GM12878 (cell line): ENCODE results near the gene ZNF202. TPM values are rescaled to one million over a fixed set of nuclear protein-coding genes. Genes with fewer than 3 reads are reported as not detected.

Experiments used
- ATAC-seq: fragments of 200-7000 bp; cut with Tn5 transposase; 3 replicates; pipeline ENCODE4 v1.9.1; 2020; ENCODE audit warnings: mild to moderate bottlenecking, moderate library complexity
- BruUV-seq: library from RNA; stranded (reverse); fragments of 400-500 nt; replicated peaks from 2 replicates; lab custom pipeline; 2021; lab: Mats Ljungman, UMichigan
- CTCF ChIA-PET: fragments of 300-600 bp; sonication (Branson Sonifier 250); formaldehyde crosslinking; extraction: SDS; loops from one replicate; lab custom pipeline; 2021; ENCODE audit warnings: inconsistent platforms; lab: Yijun Ruan, JAX
- POLR2A ChIA-PET: fragments of 350-600 bp; formaldehyde crosslinking; extraction: SDS; loops from one replicate; lab custom pipeline; 2021; ENCODE audit warnings: inconsistent platforms; lab: Charles Lee
- RAD21 ChIA-PET: fragments of 300-600 bp; sonication (Branson Sonifier 250); formaldehyde crosslinking; loops from one replicate; lab custom pipeline; 2023; ENCODE audit warnings: antibody characterized with exemption; ENCODE audit not compliant: unreplicated experiment; lab: Charles Lee
- SMC1A ChIA-PET: fragments of 300-600 bp; sonication (Branson Sonifier 250); formaldehyde crosslinking; loops from one replicate; lab custom pipeline; 2023; ENCODE audit not compliant: unreplicated experiment, uncharacterized antibody; lab: Charles Lee
- DNase-seq: peaks from one replicate; pipeline ENCODE4 v3.0.0-alpha.2; 2011; ENCODE audit warnings: low read depth, low spot score
- FAIRE-seq: peaks from 3 replicates; lab custom pipeline; 2011; peaks lifted over from hg19 to GRCh38; lab: Jason Lieb, UNC
- H2AFZ ChIP-seq: 2 replicates; pipeline ENCODE4 v1.6.0; 2011; ENCODE audit warnings: low read depth, low read length, control low read depth; ENCODE audit not compliant: control insufficient read depth
- H3K27ac ChIP-seq: 2 replicates; pipeline ENCODE4 v1.5.1; 2011; ENCODE audit warnings: control low read depth; ENCODE audit not compliant: control insufficient read depth, insufficient read depth
- H3K27me3 ChIP-seq, 2 experiments: replicated peaks in 1 of 2; 2 replicates each; pipeline versions ENCODE4 v1.6.0 to v1.6.1; 2011; ENCODE audit warnings: low read length in 1 of 2; ENCODE audit not compliant: control insufficient read depth in 2 of 2, insufficient read depth in 2 of 2
- H3K36me3 ChIP-seq, 2 experiments: 2 replicates each; pipeline ENCODE4 v1.5.1; 2011; ENCODE audit warnings: low read length in 1 of 2; ENCODE audit not compliant: control insufficient read depth in 2 of 2, insufficient read depth in 2 of 2
- H3K4me1 ChIP-seq: 2 replicates; pipeline ENCODE4 v1.6.1; 2011; ENCODE audit warnings: mild to moderate bottlenecking, low read length, moderate library complexity, mixed read lengths; ENCODE audit not compliant: control insufficient read depth, insufficient read depth
- H3K4me2 ChIP-seq: 2 replicates; pipeline ENCODE4 v1.6.0; 2011; ENCODE audit warnings: control low read depth; ENCODE audit not compliant: control insufficient read depth, insufficient read depth
- H3K4me3 ChIP-seq: fragments of 200-600 bp; sonication (generic); 2 replicates; pipeline ENCODE4 v1.5.1; 2016
- H3K79me2 ChIP-seq: 2 replicates; pipeline ENCODE4 v1.6.0; 2011; ENCODE audit warnings: low read length; ENCODE audit not compliant: control insufficient read depth, insufficient read depth
- H3K9ac ChIP-seq: 2 replicates; pipeline ENCODE4 v1.8.0; 2011; ENCODE audit warnings: low read length, control low read depth, mixed read lengths; ENCODE audit not compliant: control insufficient read depth, insufficient read depth
- H3K9me3 ChIP-seq: replicated peaks from 3 replicates; pipeline ENCODE4 v1.5.1; 2011; ENCODE audit warnings: mild to moderate bottlenecking, low read length; ENCODE audit not compliant: control insufficient read depth, insufficient read depth
- H4K20me1 ChIP-seq: 2 replicates; pipeline ENCODE4 v1.6.0; 2011; ENCODE audit not compliant: control insufficient read depth, insufficient read depth
- CUX1 ChIP-seq: IDR thresholded peaks from 2 replicates; pipeline ENCODE4 v1.6.1; 2012; ENCODE audit warnings: improper control_type of control experiment, low read depth, low read length; ENCODE audit not compliant: insufficient replicate concordance
- E4F1 ChIP-seq: fragments of 450-650 bp; IDR thresholded peaks from 2 replicates; pipeline ENCODE4 v1.6.1; 2018; ENCODE audit warnings: borderline replicate concordance, mild to moderate bottlenecking; ENCODE audit not compliant: partially characterized antibody
- EED ChIP-seq: sonication (generic); IDR thresholded peaks from 2 replicates; pipeline ENCODE4 v1.6.1; 2016; ENCODE audit warnings: antibody characterized with exemption, low read depth
- ELK1 ChIP-seq: IDR thresholded peaks from 2 replicates; pipeline ENCODE4 v1.6.1; 2012; ENCODE audit warnings: low read depth, low read length, improper control_type of control experiment
- IKZF1 ChIP-seq: fragments of 450-650 bp; conservative IDR thresholded peaks from 2 replicates; pipeline ENCODE4 v1.6.1; 2017; ENCODE audit warnings: antibody characterized with exemption, mild to moderate bottlenecking
- IRF3 ChIP-seq: fragments of 450-650 bp; IDR thresholded peaks from 2 replicates; pipeline ENCODE4 v1.6.1; 2014; ENCODE audit warnings: mild to moderate bottlenecking
- KAT2A ChIP-seq: conservative IDR thresholded peaks from 2 replicates; pipeline ENCODE4 v1.6.1; 2011; ENCODE audit warnings: low read depth, low read length; ENCODE audit not compliant: control insufficient read depth
- NBN ChIP-seq: fragments of 450-650 bp; IDR thresholded peaks from 2 replicates; pipeline ENCODE4 v1.6.1; 2016
- RUNX3 ChIP-seq: IDR thresholded peaks from 2 replicates; pipeline ENCODE4 v1.6.1; 2012; ENCODE audit warnings: low read length, inconsistent platforms
- SMAD5 ChIP-seq: IDR thresholded peaks from 2 replicates; pipeline ENCODE4 v1.6.1; 2016; ENCODE audit warnings: antibody characterized with exemption, low read depth
- SMC3 ChIP-seq: IDR thresholded peaks from 2 replicates; pipeline ENCODE4 v1.6.1; 2011; ENCODE audit warnings: low read length, improper control_type of control experiment, borderline replicate concordance
- STAT3 ChIP-seq: IDR thresholded peaks from 2 replicates; pipeline ENCODE4 v1.6.1; 2011; ENCODE audit warnings: low read depth, low read length, improper control_type of control experiment
- ZBED1 ChIP-seq: IDR thresholded peaks from 2 replicates; pipeline ENCODE4 v1.6.1; 2016; ENCODE audit warnings: borderline replicate concordance
- WGBS: methylation state at CpG from one replicate; pipeline ENCODE4 v1.1.6; 2016; ENCODE audit warnings: low lambda C conversion rate; ENCODE audit not compliant: insufficient replicate concordance, insufficient coverage; ENCODE audit errors: missing lambda C conversion rate; 5-methylcytosine and 5-hydroxymethylcytosine counted together
- in situ Hi-C: fragments of 300-500 bp; cut with MboI; formaldehyde crosslinking; loops from 9 replicates; pipeline ENCODE4 v1.14.3; 2018; ENCODE audit warnings: mixed read lengths
- intact Hi-C: fragments of 100-400 bp; cut with micrococcal nuclease; formaldehyde crosslinking; loops from one replicate; pipeline ENCODE4 v1.14.2; 2022; ENCODE audit not compliant: unreplicated experiment
- polyA plus RNA-seq, 11 experiments: library from polyadenylated mRNA; depleted of rRNA in 4 of 11; unstranded in 6 of 11; stranded (reverse) in 5 of 11; fragments of >200 nt; fragmentation: Nextera tagmentation in 4 of 11; fragmentation: Illumina TruSeq in 1 of 11; extraction: Ambion mirVana in 4 of 11; extraction: Trizol in 1 of 11; gene quantifications; 1 replicate in 1 of 11; 2 replicates in 10 of 11; pipeline versions ENCODE4 v1.2.1 to v1.2.3, GENCODE V29; 2011 to 2016; ENCODE audit warnings: inconsistent platforms in 2 of 11, missing spikeins in 2 of 11, low read depth in 1 of 11
- total RNA-seq, 4 experiments: library from RNA; depleted of rRNA in 3 of 4; stranded (reverse); fragments of >200 nt in 3 of 4; fragmentation: Illumina TruSeq in 1 of 4; extraction: Trizol in 1 of 4; gene quantifications; 2 replicates each; pipeline versions ENCODE4 v1.2.1 to v1.2.3, GENCODE V29; 2013 to 2021

The ZNF202 gene
- total and polyA plus RNA-seq, 10 of the 15 experiments (the other 5 are each of a cell fraction or from before 2014, with no cell fraction given) = 2.6 to 13.6 (median 12.2) TPM

- peak; percentile 55; the same call in 1 of the 2 replicates for TF ChIP-seq IKZF1
- TF ChIP-seq SMAD5 = no peak
Measured at GRCh38 chr11:123702139-123702538, 39.3 kb downstream of the ZNF202 start (continued).

- Histone ChIP-seq H3K4me3 (no peak overlapping the region), H3K79me2 (no peaks in the 10 kb centered on the region), H3K36me3 (no peaks in the 10 kb centered on the region), H4K20me1 (no peaks in the 10 kb centered on the region), H3K4me1 (no peaks in the 10 kb centered on the region), H3K27me3 (no peaks in the 10 kb centered on the region), H3K9me3 (no peaks in the 10 kb centered on the region), H3K9ac (no peak overlapping the region), H3K27ac (no peak overlapping the region), H3K4me2 (no peak overlapping the region), H2AFZ (no peak overlapping the region)
- no TSS peak for BruUV-seq
- CTCF ChIA-PET = interaction anchor here (0.9 to 12.7 kb wide), 3 partner anchors 10 to 62 kb away, joined by 3 to 213 read pairs (median 11); no protein-coding TSS in a partner anchor
- ATAC-seq = no peak
- FAIRE-seq = no peak
- in situ Hi-C loops = no loop called here
- no peak for DNase-seq
- WGBS = 0% methylated on average over 3 of the region's 3 CpGs
- SMC1A ChIA-PET = interaction anchor here (1.0 to 1.8 kb wide), 2 partner anchors 15 kb away, joined by 3 to 6 read pairs; no protein-coding TSS in a partner anchor
- POLR2A ChIA-PET = no interaction called here
- RAD21 ChIA-PET = no interaction called here
- intact Hi-C loops = loop anchor here (10.0 kb wide), 1 partner anchor 596 kb away; no protein-coding TSS in a partner anchor
- TF ChIP-seq CUX1 (no peak), NBN (no peak), KAT2A (no peak), IRF3 (no peak), ZBED1 (no peak), ELK1 (no peak), SMC3 (no peak), E4F1 (no peak), STAT3 (no peak), RUNX3 (no peak), EED (no peak)
Measured at GRCh38 chr11:123700772-123701171, 40.7 kb downstream of the ZNF202 start.
